A673 (cell line): ENCODE measurements around the gene ZNF630. TPM values are rescaled to one million over a fixed set of nuclear protein-coding genes. Genes with fewer than 3 reads are reported as not detected.
"Not testable (repeated sequence)": the region's sequence is repeated elsewhere in the genome, so short reads cannot be mapped to it uniquely, and the experiment has no call there.

Source experiments
- BruUV-seq: library from RNA; stranded (reverse); fragments of 400-500 nt; replicated peaks from 2 replicates; lab custom pipeline; 2021; lab: Mats Ljungman, UMichigan
- CTCF ChIA-PET: fragments of 300-600 bp; sonication (Branson Sonifier 250); formaldehyde crosslinking; loops from one replicate; lab custom pipeline; 2022; ENCODE audit warnings: antibody characterized with exemption; lab: Charles Lee
- POLR2A ChIA-PET: fragments of 300-600 bp; sonication (Branson Sonifier 250); formaldehyde crosslinking; loops from one replicate; lab custom pipeline; 2022; ENCODE audit warnings: antibody characterized with exemption; ENCODE audit not compliant: low non-redundant PET; lab: Charles Lee
- DNase-seq: peaks from one replicate; pipeline ENCODE4 v3.0.0-alpha.2; 2015; ENCODE audit warnings: low spot score
- H3K27ac ChIP-seq: fragments of 200-600 bp; sonication (generic); 2 replicates; pipeline ENCODE4 v1.5.1; 2016; ENCODE audit warnings: mixed run types, low read depth, mild to moderate bottlenecking, mixed read lengths, antibody characterized with exemption, low read length; ENCODE audit not compliant: poor library complexity, severe bottlenecking
- H3K27me3 ChIP-seq: fragments of 200-600 bp; sonication (generic); replicated peaks from 2 replicates; pipeline ENCODE4 v1.6.1; 2017; ENCODE audit warnings: mixed run types, low read depth, mild to moderate bottlenecking, mixed read lengths, antibody characterized with exemption, low read length; ENCODE audit not compliant: insufficient read depth, poor library complexity
- H3K36me3 ChIP-seq: fragments of 200-600 bp; sonication (generic); 2 replicates; pipeline ENCODE4 v1.6.1; 2016; ENCODE audit warnings: mixed run types, mild to moderate bottlenecking, mixed read lengths, antibody characterized with exemption, low read length; ENCODE audit not compliant: insufficient read depth, poor library complexity, severe bottlenecking
- H3K4me1 ChIP-seq: fragments of 200-600 bp; sonication (generic); 2 replicates; pipeline ENCODE4 v1.6.1; 2017; ENCODE audit warnings: mixed run types, mild to moderate bottlenecking, mixed read lengths, antibody characterized with exemption, low read length; ENCODE audit not compliant: insufficient read depth, poor library complexity, severe bottlenecking
- H3K4me3 ChIP-seq: fragments of 200-600 bp; sonication (generic); 2 replicates; pipeline ENCODE4 v1.5.1; 2016; ENCODE audit warnings: low read depth, mixed run types, mild to moderate bottlenecking, mixed read lengths, low read length; ENCODE audit not compliant: poor library complexity, severe bottlenecking
- H3K9me3 ChIP-seq: fragments of 200-600 bp; sonication (generic); 2 replicates; pipeline ENCODE4 v1.6.1; 2016; ENCODE audit warnings: mixed run types, low read depth, mild to moderate bottlenecking, mixed read lengths, antibody characterized with exemption, low read length; ENCODE audit not compliant: poor library complexity, severe bottlenecking
- CTCF ChIP-seq: fragments of 300-800, 200-600 bp; sonication (generic); conservative IDR thresholded peaks from 2 replicates; pipeline ENCODE4 v1.5.1; 2017; ENCODE audit warnings: low read depth, mild to moderate bottlenecking, antibody characterized with exemption, low read length, moderate library complexity, mixed read lengths
- EZH2 ChIP-seq: fragments of 200-600 bp; sonication (generic); IDR thresholded peaks from 2 replicates; pipeline ENCODE4 v1.6.1; 2017; ENCODE audit warnings: borderline replicate concordance, low read depth, mild to moderate bottlenecking, mixed read lengths, antibody characterized with exemption, low read length; ENCODE audit not compliant: poor library complexity, severe bottlenecking
- intact Hi-C: fragments of 100-400 bp; cut with micrococcal nuclease; formaldehyde crosslinking; loops from one replicate; pipeline ENCODE4 v1.10.0; 2022; ENCODE audit not compliant: unreplicated experiment
- total RNA-seq: library from RNA; stranded (reverse); gene quantifications from 2 replicates; pipeline ENCODE4 v1.2.3, GENCODE V29; 2021

The ZNF630 gene
- total RNA-seq, 1 experiment from 2014 or later = 1.6 TPM

GRCh38 chrX:48045410-48046311 lies 25.8 kb downstream of the ZNF630 start:
- intact Hi-C loops = no loop called here
- BruUV-seq = no TSS peak
- H3K27me3 ChIP-seq = no peaks in the 10 kb centered on the region
- CTCF ChIA-PET = no interaction called here
- peak overlapping the region; percentile 74 for H3K27ac ChIP-seq
- H3K4me3 ChIP-seq = no peak overlapping the region
- peak; percentile 93 for DNase-seq
- H3K4me1 ChIP-seq = peaks cover 16% of the 10 kb centered on the region
- H3K9me3 ChIP-seq = no peaks in the 10 kb centered on the region
- H3K36me3 ChIP-seq = no peaks in the 10 kb centered on the region
- no peak for TF ChIP-seq EZH2
- TF ChIP-seq CTCF = no peak
- POLR2A ChIA-PET = no interaction called here

GRCh38 chrX:48043056-48043455 lies 28.4 kb downstream of the ZNF630 start:
- H3K9me3 ChIP-seq = no peaks in the 10 kb centered on the region
- intact Hi-C loops = no loop called here
- no peaks in the 10 kb centered on the region for H3K36me3 ChIP-seq
- H3K27ac ChIP-seq = no peak overlapping the region
- TF ChIP-seq EZH2 = no peak
- TF ChIP-seq CTCF = no peak
- H3K27me3 ChIP-seq = no peaks in the 10 kb centered on the region
- no TSS peak for BruUV-seq
- ChIA-PET POLR2A (no interaction called here), CTCF (no interaction called here)
- DNase-seq = no peak
- H3K4me3 ChIP-seq = no peak overlapping the region
- H3K4me1 ChIP-seq = peaks cover 16% of the 10 kb centered on the region

GRCh38 chrX:48035891-48036290 lies 35.5 kb downstream of the ZNF630 start:
- Histone ChIP-seq H3K9me3 (no peaks in the 10 kb centered on the region), H3K4me3 (no peak overlapping the region), H3K27ac (no peak overlapping the region), H3K27me3 (no peaks in the 10 kb centered on the region), H3K36me3 (no peaks in the 10 kb centered on the region), H3K4me1 (no peaks in the 10 kb centered on the region)
- intact Hi-C loops = no loop called here
- no TSS peak for BruUV-seq
- DNase-seq = no peak
- TF ChIP-seq CTCF (no peak), EZH2 (no peak)
- ChIA-PET POLR2A (no interaction called here), CTCF (no interaction called here)

- CTCF ChIA-PET = interaction anchor here (0.6 kb wide), 1 partner anchor 29 kb away, joined by 3 read pairs; no protein-coding TSS in a partner anchor
Measured at GRCh38 chrX:48030641-48031173, 40.7 kb downstream of the ZNF630 start.

More at GRCh38 chrX:48030641-48031173, 40.7 kb downstream of the ZNF630 start:
- H3K4me1 ChIP-seq, POLR2A ChIA-PET, H3K4me3 ChIP-seq, BruUV-seq, H3K36me3 ChIP-seq, intact Hi-C loops, H3K27ac ChIP-seq, DNase-seq, H3K27me3 ChIP-seq, H3K9me3 ChIP-seq: not testable (repeated sequence)
